ENCODE measurements around the gene ADGRB2.

ADGRB2 gene

GRCh38 chr1:31785947-31786290 is 21.8 kb upstream of the ADGRB2 start:
- Histone ChIP-seq H3K4ac (ENCODE audit: low read depth, low read length) (no peak overlapping the region), H3K4me1 (ENCODE audit: control insufficient read depth in 1 of 2, insufficient read depth in 2 of 2, low read length in 2 of 2) (peaks cover 5 to 8% of the 10 kb centered on the region in 2 experiments), H2BK120ac (ENCODE audit: insufficient read depth, low read length, poor library complexity) (no peak overlapping the region), H4K8ac (ENCODE audit: low read depth, low read length) (no peak overlapping the region), H3K27ac (ENCODE audit: low read depth, low read length) (no peak overlapping the region), H4K12ac (ENCODE audit: low read depth, low read length) (no peak overlapping the region), H3K14ac (ENCODE audit: low read length) (no peak overlapping the region), H3K36me3 (ENCODE audit: control insufficient read depth in 1 of 2, insufficient read depth in 2 of 2, low read length in 2 of 2) (no peaks in the 10 kb centered on the region), H3K4me3 (ENCODE audit: low read depth, low read length) (no peak overlapping the region), H3K79me2 (ENCODE audit: control insufficient read depth, insufficient read depth, low read length, poor library complexity) (peaks cover 2% of the 10 kb centered on the region), H3K9me3 (ENCODE audit: insufficient read depth, low read depth, low read length) (peaks cover 2% of the 10 kb centered on the region), H3K9ac (ENCODE audit: low read length) (no peak overlapping the region), H2AFZ (ENCODE audit: insufficient read depth, low read length, poor library complexity) (no peak overlapping the region), H3K23ac (ENCODE audit: low read length) (no peak overlapping the region), H3K27me3 (ENCODE audit: insufficient read depth, low read length) (no peaks in the 10 kb centered on the region), H3K18ac (ENCODE audit: low read length) (no peak overlapping the region), H4K91ac (ENCODE audit: low read depth, low read length) (no peak overlapping the region), H2BK12ac (ENCODE audit: low read length) (no peak overlapping the region), H2BK5ac (ENCODE audit: low read depth, low read length, poor library complexity) (no peak overlapping the region), H3K79me1 (ENCODE audit: low read length) (peaks cover 3% of the 10 kb centered on the region), H2AK5ac (ENCODE audit: low read length) (no peak overlapping the region), H3K4me2 (ENCODE audit: low read length) (no peak overlapping the region)
- no peak for DNase-seq
- no CpG with 5 or more reads among the region's 3 CpGs for WGBS (ENCODE audit: extremely low coverage, insufficient coverage, insufficient read length)

GRCh38 chr1:31785020-31785946 is 21.1 kb upstream of the ADGRB2 start:
- Histone ChIP-seq H3K4me3 (ENCODE audit: low read depth, low read length) (no peak overlapping the region), H3K27me3 (ENCODE audit: insufficient read depth, low read length) (no peaks in the 10 kb centered on the region), H3K9me3 (ENCODE audit: insufficient read depth, low read depth, low read length) (no peaks in the 10 kb centered on the region), H4K12ac (ENCODE audit: low read depth, low read length) (no peak overlapping the region), H3K79me1 (ENCODE audit: low read length) (peaks cover 3% of the 10 kb centered on the region), H3K27ac (ENCODE audit: low read depth, low read length) (no peak overlapping the region), H2BK120ac (ENCODE audit: insufficient read depth, low read length, poor library complexity) (no peak overlapping the region), H4K91ac (ENCODE audit: low read depth, low read length) (no peak overlapping the region), H3K18ac (ENCODE audit: low read length) (no peak overlapping the region), H4K8ac (ENCODE audit: low read depth, low read length) (no peak overlapping the region), H3K4me2 (ENCODE audit: low read length) (no peak overlapping the region), H3K23ac (ENCODE audit: low read length) (no peak overlapping the region), H3K9ac (ENCODE audit: low read length) (peak overlapping the region; percentile 21), H2AK5ac (ENCODE audit: low read length) (no peak overlapping the region), H3K36me3 (ENCODE audit: control insufficient read depth in 1 of 2, insufficient read depth in 2 of 2, low read length in 2 of 2) (no peaks in the 10 kb centered on the region), H3K4ac (ENCODE audit: low read depth, low read length) (no peak overlapping the region), H2BK12ac (ENCODE audit: low read length) (no peak overlapping the region), H2AFZ (ENCODE audit: insufficient read depth, low read length, poor library complexity) (no peak overlapping the region), H2BK5ac (ENCODE audit: low read depth, low read length, poor library complexity) (no peak overlapping the region), H3K79me2 (ENCODE audit: control insufficient read depth, insufficient read depth, low read length, poor library complexity) (peaks cover 2% of the 10 kb centered on the region), H3K4me1 (ENCODE audit: control insufficient read depth in 1 of 2, insufficient read depth in 2 of 2, low read length in 2 of 2) (peaks cover 5 to 8% of the 10 kb centered on the region in 2 experiments), H3K14ac (ENCODE audit: low read length) (no peak overlapping the region)
- DNase-seq, result no peak
- WGBS (ENCODE audit: extremely low coverage, insufficient coverage, insufficient read length), result no CpG with 5 or more reads among the region's 20 CpGs

- Histone ChIP-seq H4K12ac (ENCODE audit: low read depth, low read length) (no peak overlapping the region), H3K9ac (ENCODE audit: low read length) (no peak overlapping the region), H2AK5ac (ENCODE audit: low read length) (no peak overlapping the region), H4K91ac (ENCODE audit: low read depth, low read length) (no peak overlapping the region), H3K79me2 (ENCODE audit: control insufficient read depth, insufficient read depth, low read length, poor library complexity) (peaks cover 2% of the 10 kb centered on the region), H3K36me3 (ENCODE audit: control insufficient read depth in 1 of 2, insufficient read depth in 2 of 2, low read length in 2 of 2) (no peaks in the 10 kb centered on the region), H2BK120ac (ENCODE audit: insufficient read depth, low read length, poor library complexity) (no peak overlapping the region), H3K27ac (ENCODE audit: low read depth, low read length) (no peak overlapping the region), H3K27me3 (ENCODE audit: insufficient read depth, low read length) (no peaks in the 10 kb centered on the region), H2BK12ac (ENCODE audit: low read length) (no peak overlapping the region), H3K9me3 (ENCODE audit: insufficient read depth, low read depth, low read length) (no peaks in the 10 kb centered on the region), H3K14ac (ENCODE audit: low read length) (no peak overlapping the region), H2AFZ (ENCODE audit: insufficient read depth, low read length, poor library complexity) (no peak overlapping the region), H3K18ac (ENCODE audit: low read length) (no peak overlapping the region), H3K4me1 (ENCODE audit: control insufficient read depth in 1 of 2, insufficient read depth in 2 of 2, low read length in 2 of 2) (peaks cover 5 to 8% of the 10 kb centered on the region in 2 experiments), H3K23ac (ENCODE audit: low read length) (no peak overlapping the region), H4K8ac (ENCODE audit: low read depth, low read length) (no peak overlapping the region), H3K4me3 (ENCODE audit: low read depth, low read length) (no peak overlapping the region), H3K4ac (ENCODE audit: low read depth, low read length) (no peak overlapping the region), H2BK5ac (ENCODE audit: low read depth, low read length, poor library complexity) (no peak overlapping the region), H3K79me1 (ENCODE audit: low read length) (peaks cover 3% of the 10 kb centered on the region), H3K4me2 (ENCODE audit: low read length) (no peak overlapping the region)
- WGBS (ENCODE audit: extremely low coverage, insufficient coverage, insufficient read length), result no CpG with 5 or more reads among the region's 4 CpGs
- no peak for DNase-seq
These were observed 20.3 kb upstream of the ADGRB2 start for GRCh38 chr1:31784356-31785019.

- Histone ChIP-seq H2BK12ac (ENCODE audit: low read length) (no peak overlapping the region), H3K4me1 (ENCODE audit: control insufficient read depth in 1 of 2, insufficient read depth in 2 of 2, low read length in 2 of 2) (peaks cover 5 to 6% of the 10 kb centered on the region in 2 experiments), H3K9me3 (ENCODE audit: insufficient read depth, low read depth, low read length) (no peaks in the 10 kb centered on the region), H3K9ac (ENCODE audit: low read length) (no peak overlapping the region), H3K18ac (ENCODE audit: low read length) (no peak overlapping the region), H4K91ac (ENCODE audit: low read depth, low read length) (no peak overlapping the region), H3K27me3 (ENCODE audit: insufficient read depth, low read length) (no peaks in the 10 kb centered on the region), H3K27ac (ENCODE audit: low read depth, low read length) (no peak overlapping the region), H4K8ac (ENCODE audit: low read depth, low read length) (no peak overlapping the region), H3K4me2 (ENCODE audit: low read length) (no peak overlapping the region), H4K12ac (ENCODE audit: low read depth, low read length) (no peak overlapping the region), H2BK5ac (ENCODE audit: low read depth, low read length, poor library complexity) (no peak overlapping the region), H3K4me3 (ENCODE audit: low read depth, low read length) (no peak overlapping the region), H3K14ac (ENCODE audit: low read length) (no peak overlapping the region), H3K79me2 (ENCODE audit: control insufficient read depth, insufficient read depth, low read length, poor library complexity) (peaks cover 2% of the 10 kb centered on the region), H2AFZ (ENCODE audit: insufficient read depth, low read length, poor library complexity) (no peak overlapping the region), H2AK5ac (ENCODE audit: low read length) (no peak overlapping the region), H2BK120ac (ENCODE audit: insufficient read depth, low read length, poor library complexity) (no peak overlapping the region), H3K23ac (ENCODE audit: low read length) (no peak overlapping the region), H3K4ac (ENCODE audit: low read depth, low read length) (no peak overlapping the region), H3K36me3 (ENCODE audit: control insufficient read depth in 1 of 2, insufficient read depth in 2 of 2, low read length in 2 of 2) (no peaks in the 10 kb centered on the region), H3K79me1 (ENCODE audit: low read length) (peaks cover 3% of the 10 kb centered on the region)
- WGBS (ENCODE audit: extremely low coverage, insufficient coverage, insufficient read length), result no CpG with 5 or more reads among the region's 3 CpGs
- no peak for DNase-seq
These were observed 19.7 kb upstream of the ADGRB2 start for GRCh38 chr1:31783846-31784245.
